OCI-LY3 (cell line): Measurements from ENCODE around the gene SLC12A5.

Experiments
- H2AFZ ChIP-seq: fragments of 200-600, 300-600 bp; shearing (Covaris generic); 2 replicates; pipeline ENCODE4 v1.6.0; 2014; ENCODE audit warnings: antibody characterized with exemption, low read depth, low read length
- H3K27ac ChIP-seq: fragments of 200-600, 300-600 bp; sonication (generic); 2 replicates; pipeline ENCODE4 v1.5.1; 2014; ENCODE audit warnings: mild to moderate bottlenecking, low read length, moderate library complexity, mixed read lengths
- H3K27me3 ChIP-seq: fragments of 200-600, 300-600 bp; sonication (generic); 2 replicates; pipeline ENCODE4 v1.6.1; 2014; ENCODE audit warnings: low read depth, low read length, mixed read lengths
- H3K36me3 ChIP-seq: fragments of 200-600, 300-600 bp; sonication (generic); replicated peaks from 2 replicates; pipeline ENCODE3; 2014; ENCODE audit warnings: low read depth, low read length, mixed read lengths
- H3K4me1 ChIP-seq: fragments of 300-600, 200-600 bp; sonication (generic); 2 replicates; pipeline ENCODE4 v1.6.1; 2014; ENCODE audit warnings: low read length, mixed read lengths
- H3K4me2 ChIP-seq: fragments of 200-600, 300-600 bp; sonication (generic); 2 replicates; pipeline ENCODE4 v1.6.1; 2014; ENCODE audit warnings: low read length, mixed read lengths
- H3K4me3 ChIP-seq: fragments of 300-600, 200-600 bp; sonication (generic); 2 replicates; pipeline ENCODE4 v1.5.1; 2014; ENCODE audit warnings: antibody characterized with exemption, mild to moderate bottlenecking, low read length, moderate library complexity
- H3K79me2 ChIP-seq: fragments of 300-600, 200-600 bp; shearing (Covaris generic); 2 replicates; pipeline ENCODE4 v1.6.1; 2014; ENCODE audit warnings: mild to moderate bottlenecking, low read length, mixed read lengths
- H3K9ac ChIP-seq: fragments of 300-600, 200-600 bp; shearing (Covaris generic); 2 replicates; pipeline ENCODE4 v1.6.0; 2014; ENCODE audit warnings: mild to moderate bottlenecking, low read length, moderate library complexity
- H3K9me3 ChIP-seq: fragments of 200-600, 300-600 bp; shearing (Covaris generic); 2 replicates; pipeline ENCODE4 v1.6.1; 2014; ENCODE audit warnings: low read length, mixed read lengths; ENCODE audit not compliant: insufficient read depth
- H4K20me1 ChIP-seq: fragments of 200-600, 300-600 bp; sonication (generic); 2 replicates; pipeline ENCODE4 v1.6.1; 2016; ENCODE audit warnings: low read length, mixed read lengths; ENCODE audit not compliant: insufficient read depth
- EZH2phosphoT487 ChIP-seq: fragments of 200-600 bp; shearing (Covaris generic); IDR thresholded peaks from 2 replicates; pipeline ENCODE4 v1.6.1; 2018; ENCODE audit warnings: antibody characterized with exemption, mixed run types, low read depth
- TF ChIP-seq, protein P1 (sequence below): fragments of 200-600, 300-600 bp; sonication (generic); IDR thresholded peaks from 2 replicates; pipeline ENCODE4 v1.5.1; 2014; ENCODE audit warnings: antibody characterized with exemption, low read length, low read depth

The SLC12A5 gene

DNA sequence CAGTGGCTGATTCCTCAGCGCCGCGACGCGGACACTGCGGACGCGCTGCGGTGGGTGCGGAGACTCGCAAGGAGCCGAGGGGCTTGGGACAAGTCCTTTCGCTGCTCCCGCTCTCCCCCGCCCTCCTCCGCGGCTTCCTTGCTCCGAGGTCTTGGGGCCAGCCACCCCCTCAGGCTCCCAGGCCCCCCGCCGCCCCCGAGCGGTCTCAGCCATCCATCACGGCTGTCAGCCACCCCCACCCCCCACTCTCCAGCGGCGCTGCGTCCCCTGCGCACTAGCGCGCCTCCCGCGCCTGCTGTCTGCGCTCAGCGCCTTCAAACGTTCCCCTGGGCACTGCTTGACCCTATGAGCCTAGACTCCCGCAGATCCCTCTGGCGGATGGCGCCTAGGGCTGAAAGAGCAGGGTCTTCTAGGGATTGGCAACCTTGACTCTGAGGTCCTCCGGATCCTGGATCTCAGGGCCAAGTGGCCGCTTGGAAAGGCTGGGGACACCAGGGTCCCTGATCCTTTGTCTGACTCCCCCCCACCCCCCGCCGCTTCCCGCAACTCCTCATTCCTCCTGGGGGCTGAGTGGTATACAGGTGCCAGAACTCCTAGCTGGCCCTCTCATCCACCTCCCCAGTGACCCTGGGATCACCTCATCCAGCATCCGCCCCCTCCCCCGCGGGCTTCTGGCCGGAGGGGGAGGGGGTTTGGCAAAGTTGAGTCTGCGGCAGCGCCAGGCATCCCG is 1.4 kb downstream of the SLC12A5 start:
- Histone ChIP-seq H4K20me1 (peaks cover 49% of the 10 kb centered on the region), H3K9ac (no peak overlapping the region), H2AFZ (no peak overlapping the region), H3K4me2 (no peak overlapping the region), H3K79me2 (no peaks in the 10 kb centered on the region), H3K27me3 (peaks cover 52% of the 10 kb centered on the region), H3K4me1 (no peaks in the 10 kb centered on the region), H3K27ac (no peak overlapping the region), H3K4me3 (no peak overlapping the region), H3K36me3 (no peaks in the 10 kb centered on the region), H3K9me3 (no peaks in the 10 kb centered on the region)
- TF ChIP-seq, protein P1, sequence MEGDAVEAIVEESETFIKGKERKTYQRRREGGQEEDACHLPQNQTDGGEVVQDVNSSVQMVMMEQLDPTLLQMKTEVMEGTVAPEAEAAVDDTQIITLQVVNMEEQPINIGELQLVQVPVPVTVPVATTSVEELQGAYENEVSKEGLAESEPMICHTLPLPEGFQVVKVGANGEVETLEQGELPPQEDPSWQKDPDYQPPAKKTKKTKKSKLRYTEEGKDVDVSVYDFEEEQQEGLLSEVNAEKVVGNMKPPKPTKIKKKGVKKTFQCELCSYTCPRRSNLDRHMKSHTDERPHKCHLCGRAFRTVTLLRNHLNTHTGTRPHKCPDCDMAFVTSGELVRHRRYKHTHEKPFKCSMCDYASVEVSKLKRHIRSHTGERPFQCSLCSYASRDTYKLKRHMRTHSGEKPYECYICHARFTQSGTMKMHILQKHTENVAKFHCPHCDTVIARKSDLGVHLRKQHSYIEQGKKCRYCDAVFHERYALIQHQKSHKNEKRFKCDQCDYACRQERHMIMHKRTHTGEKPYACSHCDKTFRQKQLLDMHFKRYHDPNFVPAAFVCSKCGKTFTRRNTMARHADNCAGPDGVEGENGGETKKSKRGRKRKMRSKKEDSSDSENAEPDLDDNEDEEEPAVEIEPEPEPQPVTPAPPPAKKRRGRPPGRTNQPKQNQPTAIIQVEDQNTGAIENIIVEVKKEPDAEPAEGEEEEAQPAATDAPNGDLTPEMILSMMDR = no peak
- no peak for TF ChIP-seq EZH2phosphoT487

DNA sequence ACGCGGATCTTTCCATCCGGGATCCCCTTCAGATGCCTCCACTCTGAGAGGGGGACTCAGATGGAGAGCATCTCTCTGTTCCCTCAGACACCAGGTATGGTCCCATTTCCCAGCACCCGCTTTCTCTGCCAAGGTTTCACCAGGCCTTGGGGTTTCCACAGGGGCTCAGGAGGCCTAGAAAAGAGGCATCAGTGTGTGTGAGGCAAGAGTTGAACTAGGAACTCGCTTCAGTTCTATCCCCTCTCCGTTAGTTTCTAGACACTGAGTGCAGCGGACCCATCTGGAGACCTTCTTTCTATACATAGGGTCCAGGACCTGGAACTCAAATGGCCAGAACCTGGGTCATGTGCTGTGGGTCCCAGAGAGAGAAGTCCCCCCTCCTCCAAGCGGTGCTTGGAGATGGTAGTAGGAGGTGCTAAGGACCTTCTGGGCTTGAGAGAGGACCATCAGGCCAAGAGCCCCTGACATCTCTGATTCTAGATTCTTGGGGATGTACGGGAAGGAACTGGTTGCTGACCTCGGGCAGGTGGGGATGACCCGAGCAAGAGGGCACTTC is 2.1 kb downstream of the SLC12A5 start:
- no peak overlapping the region for H2AFZ ChIP-seq
- H3K79me2 ChIP-seq = no peaks in the 10 kb centered on the region
- no peak for TF ChIP-seq EZH2phosphoT487
- TF ChIP-seq, protein P1 = no peak
- no peak overlapping the region for H3K4me2 ChIP-seq
- H3K9me3 ChIP-seq = no peaks in the 10 kb centered on the region
- H3K4me3 ChIP-seq = no peak overlapping the region
- H3K27me3 ChIP-seq = peaks cover 54% of the 10 kb centered on the region
- no peak overlapping the region for H3K27ac ChIP-seq
- no peaks in the 10 kb centered on the region for H3K36me3 ChIP-seq
- no peaks in the 10 kb centered on the region for H3K4me1 ChIP-seq
- no peak overlapping the region for H3K9ac ChIP-seq
- peaks cover 52% of the 10 kb centered on the region for H4K20me1 ChIP-seq

DNA sequence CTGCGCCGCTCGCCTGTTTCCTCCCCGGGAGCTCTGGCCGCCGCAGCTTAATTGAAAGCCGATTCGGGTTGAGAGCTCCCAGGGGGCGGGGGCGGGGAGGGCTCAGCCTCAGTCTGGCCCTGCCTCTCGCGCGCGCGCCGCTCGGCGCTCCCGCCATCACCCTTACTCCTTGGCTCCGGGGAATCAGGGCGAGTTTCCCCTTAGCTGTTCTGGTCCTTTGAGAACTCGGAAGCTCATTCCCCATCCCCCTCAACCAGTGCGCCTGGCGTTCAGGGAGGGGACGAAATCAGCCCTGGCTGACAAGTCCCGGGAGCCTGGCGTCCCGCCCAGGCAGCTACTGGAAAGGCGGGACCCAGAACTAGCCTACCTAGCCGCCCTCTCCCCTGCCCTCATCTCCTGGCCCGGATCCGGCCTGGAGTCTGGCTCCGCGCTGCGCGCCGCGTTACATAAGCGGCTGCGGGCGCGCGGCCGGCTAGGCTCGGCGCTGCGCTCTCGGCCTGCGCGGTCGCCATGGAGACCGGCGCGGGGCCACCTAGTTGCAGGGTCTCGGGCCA is 2.8 kb downstream of the SLC12A5 start:
- Histone ChIP-seq H3K4me1 (no peaks in the 10 kb centered on the region), H4K20me1 (peaks cover 48% of the 10 kb centered on the region), H3K27me3 (peaks cover 52% of the 10 kb centered on the region), H3K27ac (no peak overlapping the region), H3K36me3 (no peaks in the 10 kb centered on the region), H3K79me2 (no peaks in the 10 kb centered on the region), H3K9ac (no peak overlapping the region), H3K4me3 (no peak overlapping the region), H3K9me3 (no peaks in the 10 kb centered on the region), H2AFZ (no peak overlapping the region), H3K4me2 (no peak overlapping the region)
- no peak for TF ChIP-seq EZH2phosphoT487
- TF ChIP-seq, protein P1 = no peak

DNA sequence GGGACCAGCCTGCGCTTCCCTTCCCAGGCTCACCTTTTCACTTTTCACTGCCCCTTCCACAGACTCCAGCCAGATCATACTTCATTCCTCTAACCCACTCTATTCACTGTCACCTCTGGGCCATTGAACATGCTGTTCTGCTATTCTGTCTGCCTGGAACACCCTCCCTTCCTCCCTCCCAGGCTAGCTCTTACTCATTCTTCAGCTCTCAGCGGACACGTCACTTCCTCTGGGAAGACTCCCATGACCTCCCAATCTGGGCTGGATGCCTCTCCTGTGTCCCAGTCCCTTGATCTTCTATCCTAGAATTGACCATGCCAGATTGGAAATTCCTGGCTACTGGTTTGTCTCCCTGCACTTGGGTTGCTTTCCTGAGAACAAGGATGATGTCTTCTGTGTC is 5.0 kb downstream of the SLC12A5 start:
- no peaks in the 10 kb centered on the region for H3K79me2 ChIP-seq
- no peak overlapping the region for H3K4me3 ChIP-seq
- TF ChIP-seq, protein P1 = no peak
- TF ChIP-seq EZH2phosphoT487 = no peak
- H3K27me3 ChIP-seq = peaks cover 53% of the 10 kb centered on the region
- H3K4me1 ChIP-seq = no peaks in the 10 kb centered on the region
- H3K27ac ChIP-seq = no peak overlapping the region
- no peaks in the 10 kb centered on the region for H3K9me3 ChIP-seq
- H3K4me2 ChIP-seq = no peak overlapping the region
- no peak overlapping the region for H2AFZ ChIP-seq
- H3K36me3 ChIP-seq = no peaks in the 10 kb centered on the region
- H4K20me1 ChIP-seq = peaks cover 32% of the 10 kb centered on the region
- H3K9ac ChIP-seq = no peak overlapping the region
